Measurements from ENCODE around the gene DIP2B.
"Not testable (repeated sequence)": the region's sequence is repeated elsewhere in the genome, so short reads cannot be mapped to it uniquely, and the experiment has no call there.

The DIP2B gene

GRCh38 chr12:50555471-50555885, 50.7 kb downstream of the DIP2B start:
- no peak for DNase-seq

GRCh38 chr12:50556273-50556672, 51.5 kb downstream of the DIP2B start:
- DNase-seq = no peak

GRCh38 chr12:50556796-50557195, 52.0 kb downstream of the DIP2B start:
- DNase-seq = not testable (repeated sequence)

GRCh38 chr12:50557421-50557820, 52.6 kb downstream of the DIP2B start:
- DNase-seq = no peak

GRCh38 chr12:50558970-50559369, 54.2 kb downstream of the DIP2B start:
- no peak for DNase-seq

- DNase-seq = no peak
Measured at GRCh38 chr12:50562520-50563433, 58.0 kb downstream of the DIP2B start.

- no peak for DNase-seq
Measured at GRCh38 chr12:50563434-50563787, 58.6 kb downstream of the DIP2B start.

GRCh38 chr12:50564237-50564947, 59.6 kb downstream of the DIP2B start:
- no peak for DNase-seq

- DNase-seq = no peak
Measured at GRCh38 chr12:50564948-50565297, 60.1 kb downstream of the DIP2B start.

GRCh38 chr12:50566066-50566465, 61.3 kb downstream of the DIP2B start:
- no peak for DNase-seq

GRCh38 chr12:50567926-50568325, 63.1 kb downstream of the DIP2B start:
- no peak for DNase-seq

- no peak for DNase-seq
Measured at GRCh38 chr12:50568338-50569091, 63.7 kb downstream of the DIP2B start.

- no peak for DNase-seq
Measured at GRCh38 chr12:50569321-50569720, 64.5 kb downstream of the DIP2B start.

GRCh38 chr12:50569876-50570275, 65.1 kb downstream of the DIP2B start:
- no peak for DNase-seq

GRCh38 chr12:50571786-50572185, 67.0 kb downstream of the DIP2B start:
- DNase-seq = no peak

GRCh38 chr12:50572287-50572686, 67.5 kb downstream of the DIP2B start:
- DNase-seq = no peak

- DNase-seq = no peak
Measured at GRCh38 chr12:50572760-50573159, 68.0 kb downstream of the DIP2B start.

- DNase-seq = no peak
Measured at GRCh38 chr12:50573271-50573670, 68.5 kb downstream of the DIP2B start.

GRCh38 chr12:50574601-50575348, 70.0 kb downstream of the DIP2B start:
- DNase-seq = no peak

- DNase-seq = no peak
Measured at GRCh38 chr12:50579757-50580267, 75.0 kb downstream of the DIP2B start.

GRCh38 chr12:50580436-50580835, 75.7 kb downstream of the DIP2B start:
- no peak for DNase-seq
